Measurements from ENCODE around the gene GAS1.

DNA sequence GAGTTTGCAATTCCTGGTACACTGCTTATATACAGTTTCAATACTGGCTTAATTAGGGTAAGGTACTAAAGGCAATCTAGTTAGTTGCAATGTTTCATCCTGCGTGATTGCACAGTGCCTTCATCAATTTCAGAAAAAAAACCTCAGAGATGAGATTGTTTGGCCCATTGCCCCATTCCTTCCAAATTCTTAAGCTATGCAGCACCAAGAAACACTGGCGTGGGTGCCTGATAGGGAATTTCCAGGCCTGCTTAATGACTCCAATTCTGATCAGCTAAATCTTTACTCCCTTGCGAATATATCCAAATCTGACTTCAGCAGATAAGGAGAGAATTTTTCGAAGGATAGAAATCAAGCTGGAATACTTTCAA is 35.9 kb upstream of the GAS1 start:
- TF ChIP-seq, protein P1, sequence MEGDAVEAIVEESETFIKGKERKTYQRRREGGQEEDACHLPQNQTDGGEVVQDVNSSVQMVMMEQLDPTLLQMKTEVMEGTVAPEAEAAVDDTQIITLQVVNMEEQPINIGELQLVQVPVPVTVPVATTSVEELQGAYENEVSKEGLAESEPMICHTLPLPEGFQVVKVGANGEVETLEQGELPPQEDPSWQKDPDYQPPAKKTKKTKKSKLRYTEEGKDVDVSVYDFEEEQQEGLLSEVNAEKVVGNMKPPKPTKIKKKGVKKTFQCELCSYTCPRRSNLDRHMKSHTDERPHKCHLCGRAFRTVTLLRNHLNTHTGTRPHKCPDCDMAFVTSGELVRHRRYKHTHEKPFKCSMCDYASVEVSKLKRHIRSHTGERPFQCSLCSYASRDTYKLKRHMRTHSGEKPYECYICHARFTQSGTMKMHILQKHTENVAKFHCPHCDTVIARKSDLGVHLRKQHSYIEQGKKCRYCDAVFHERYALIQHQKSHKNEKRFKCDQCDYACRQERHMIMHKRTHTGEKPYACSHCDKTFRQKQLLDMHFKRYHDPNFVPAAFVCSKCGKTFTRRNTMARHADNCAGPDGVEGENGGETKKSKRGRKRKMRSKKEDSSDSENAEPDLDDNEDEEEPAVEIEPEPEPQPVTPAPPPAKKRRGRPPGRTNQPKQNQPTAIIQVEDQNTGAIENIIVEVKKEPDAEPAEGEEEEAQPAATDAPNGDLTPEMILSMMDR (IDR thresholded peaks at IDR 0.05; ENCODE audit: low read depth, low read length, missing input control) = no peak
- TF ChIP-seq FOXA1 (IDR thresholded peaks at IDR 0.05) = no peak
- TF ChIP-seq MAX (IDR thresholded peaks at IDR 0.05) = no peak
- no peak for TF ChIP-seq SP1 (IDR thresholded peaks at IDR 0.05)
- no peak for TF ChIP-seq TAF1 (conservative IDR thresholded peaks at IDR 0.05)

All from liver (tissue), 3 donors.